GM12872 (cell line): ENCODE data around the gene FBXL4.

ENCODE experiments used
- CTCF ChIP-seq: IDR thresholded peaks from 3 replicates; pipeline ENCODE4 v1.5.1; 2011; ENCODE audit warnings: low read depth, mild to moderate bottlenecking, low read length, moderate library complexity; ENCODE audit not compliant: insufficient read depth

Gene FBXL4

GRCh38 chr6:98840996-98841513 lies 106.7 kb downstream of the FBXL4 start:
- TF ChIP-seq CTCF = no peak

- no peak for TF ChIP-seq CTCF
These were observed 107.4 kb downstream of the FBXL4 start for GRCh38 chr6:98840385-98840784.

GRCh38 chr6:98839781-98840361 lies 107.9 kb downstream of the FBXL4 start:
- TF ChIP-seq CTCF = peak; percentile 29; the same call in 1 of the 3 replicates

GRCh38 chr6:98838975-98839374 lies 108.8 kb downstream of the FBXL4 start:
- TF ChIP-seq CTCF = no peak

- TF ChIP-seq CTCF = no peak
These were observed 109.7 kb downstream of the FBXL4 start for GRCh38 chr6:98838032-98838431.

- TF ChIP-seq CTCF = no peak
These were observed 110.5 kb downstream of the FBXL4 start for GRCh38 chr6:98836962-98837944.
